GM23338 (cell line): ENCODE measurements around the gene GCH1. TPM values are rescaled to one million over a fixed set of nuclear protein-coding genes. Genes with fewer than 3 reads are reported as not detected.
"Not testable (repeated sequence)": the region's sequence is repeated elsewhere in the genome, so short reads cannot be mapped to it uniquely, and the experiment has no call there.

Experiments
- ATAC-seq: fragments of 200-7000 bp; cut with Tn5 transposase; 3 replicates; pipeline ENCODE4 v1.9.1; 2020
- DNase-seq: peaks from one replicate; pipeline ENCODE4 v3.0.0-alpha.2; 2015; ENCODE audit warnings: low spot score
- H2AFZ ChIP-seq: fragments of 200-600 bp; sonication (generic); 2 replicates; pipeline ENCODE4 v1.8.0; 2016; ENCODE audit warnings: antibody characterized with exemption, mild to moderate bottlenecking, moderate library complexity
- H3F3A ChIP-seq: fragments of 200-600 bp; sonication (generic); replicated peaks from 2 replicates; pipeline ENCODE4 v1.8.0; 2017; ENCODE audit warnings: antibody characterized with exemption, mixed run types, low read depth
- H3K27ac ChIP-seq: fragments of 200-600 bp; sonication (generic); 2 replicates; pipeline ENCODE4 v1.6.1; 2016; ENCODE audit warnings: low read depth
- H3K27me3 ChIP-seq: fragments of 200-600 bp; sonication (generic); 2 replicates; pipeline ENCODE4 v1.8.0; 2016; ENCODE audit warnings: mild to moderate bottlenecking, mixed run types, moderate library complexity; ENCODE audit not compliant: insufficient read depth
- H3K36me3 ChIP-seq: fragments of 200-600 bp; sonication (generic); 2 replicates; pipeline ENCODE4 v1.8.0; 2016; ENCODE audit warnings: mild to moderate bottlenecking; ENCODE audit not compliant: insufficient read depth
- H3K4me1 ChIP-seq: fragments of 200-600 bp; sonication (generic); 2 replicates; pipeline ENCODE4 v1.8.0; 2016; ENCODE audit warnings: mild to moderate bottlenecking, moderate library complexity; ENCODE audit not compliant: insufficient read depth
- H3K4me2 ChIP-seq: fragments of 200-600 bp; sonication (generic); 2 replicates; pipeline ENCODE4 v1.7.1; 2017; ENCODE audit warnings: mixed run types
- H3K4me3 ChIP-seq: fragments of 200-600 bp; sonication (generic); 2 replicates; pipeline ENCODE4 v1.6.1; 2016; ENCODE audit warnings: mixed run types
- H3K79me2 ChIP-seq: fragments of 200-600 bp; sonication (generic); replicated peaks from 2 replicates; pipeline ENCODE4 v1.8.0; 2017; ENCODE audit warnings: mild to moderate bottlenecking; ENCODE audit not compliant: insufficient read depth
- H3K9me2 ChIP-seq: fragments of 200-600 bp; sonication (generic); 2 replicates; pipeline ENCODE4 v1.8.0; 2017; ENCODE audit not compliant: insufficient read depth
- H4K20me1 ChIP-seq: fragments of 200-600 bp; sonication (generic); replicated peaks from 2 replicates; pipeline ENCODE4 v1.8.0; 2017; ENCODE audit warnings: mild to moderate bottlenecking; ENCODE audit not compliant: insufficient read depth
- H3K27ac Mint-ChIP-seq: 2 replicates; pipeline ENCODE4 v1.8.0; 2020; ENCODE audit warnings: inconsistent platforms, mild to moderate bottlenecking, moderate library complexity, mixed read lengths
- H3K27me3 Mint-ChIP-seq: 3 replicates; pipeline ENCODE4 v1.8.0; 2022; ENCODE audit warnings: low read depth, mild to moderate bottlenecking, moderate library complexity, mixed read lengths, inconsistent platforms; ENCODE audit not compliant: insufficient read depth, poor library complexity
- H3K36me3 Mint-ChIP-seq: 3 replicates; pipeline ENCODE4 v1.8.0; 2021; ENCODE audit warnings: low read depth, mild to moderate bottlenecking, inconsistent platforms, moderate library complexity, mixed read lengths
- H3K4me1 Mint-ChIP-seq: 3 replicates; pipeline ENCODE4 v1.8.0; 2020; ENCODE audit warnings: mild to moderate bottlenecking, inconsistent platforms, mixed read lengths
- H3K4me3 Mint-ChIP-seq: 3 replicates; pipeline ENCODE4 v1.8.0; 2021; ENCODE audit warnings: moderate library complexity, mild to moderate bottlenecking, inconsistent platforms, mixed read lengths
- H3K9me3 Mint-ChIP-seq: 3 replicates; pipeline ENCODE4 v1.8.0; 2020; ENCODE audit warnings: moderate library complexity, mild to moderate bottlenecking, inconsistent platforms, mixed read lengths
- CREB1 ChIP-seq: fragments of 250-450 bp; sonication (Bioruptor Pico); IDR thresholded peaks from 2 replicates; pipeline ENCODE4 v1.5.0; 2020; ENCODE audit warnings: low read depth, mild to moderate bottlenecking, moderate library complexity
- EZH2phosphoT487 ChIP-seq: fragments of 200-600 bp; sonication (generic); IDR thresholded peaks from one replicate; pipeline ENCODE4 v1.8.1; 2018; ENCODE audit warnings: antibody characterized with exemption; ENCODE audit not compliant: unreplicated experiment
- POLR2AphosphoS5 ChIP-seq: IDR thresholded peaks from 2 replicates; pipeline ENCODE4 v1.6.1; 2016; ENCODE audit warnings: antibody characterized with exemption, low read depth
- STAT1 ChIP-seq: IDR thresholded peaks from one replicate; pipeline ENCODE4 v1.6.1; 2016; ENCODE audit warnings: antibody characterized with exemption; ENCODE audit not compliant: unreplicated experiment
- ZNF114 ChIP-seq: fragments of 250-450 bp; sonication (Bioruptor Pico); IDR thresholded peaks from 2 replicates; pipeline ENCODE4 v1.5.0; 2020; ENCODE audit warnings: mild to moderate bottlenecking, moderate library complexity
- polyA plus RNA-seq: library from polyadenylated mRNA; unstranded; fragments of >200 nt; fragmentation: Nextera tagmentation; extraction: Ambion mirVana; gene quantifications from 2 replicates; pipeline ENCODE4 v1.2.1, GENCODE V29; 2016
- total RNA-seq: library from RNA; depleted of rRNA; stranded (reverse); fragments of >200 nt; shearing (Covaris generic); gene quantifications from 2 replicates; pipeline ENCODE4 v1.2.3, GENCODE V29; 2014
- TF ChIP-seq, protein P1 (sequence below): IDR thresholded peaks from one replicate; pipeline ENCODE4 v1.6.1; 2018; ENCODE audit warnings: antibody characterized with exemption; ENCODE audit not compliant: unreplicated experiment
- TF ChIP-seq, protein P2 (sequence below), 2 experiments: fragments of 200-600 bp in 1 of 2; sonication (generic) in 1 of 2; conservative IDR thresholded peaks; 2 replicates each; pipeline versions ENCODE4 v1.5.1 to v1.6.1; 2016 to 2017; ENCODE audit warnings: antibody characterized with exemption in 2 of 2, low read depth in 2 of 2, mild to moderate bottlenecking in 2 of 2, moderate library complexity in 1 of 2
- TF ChIP-seq, protein P3 (sequence below): IDR thresholded peaks from 2 replicates; pipeline ENCODE4 v1.6.1; 2016; ENCODE audit warnings: antibody characterized with exemption

GCH1 gene
- total and polyA plus RNA-seq, 2 experiments from 2014 or later, result 8.7 to 15.0 TPM

DNA sequence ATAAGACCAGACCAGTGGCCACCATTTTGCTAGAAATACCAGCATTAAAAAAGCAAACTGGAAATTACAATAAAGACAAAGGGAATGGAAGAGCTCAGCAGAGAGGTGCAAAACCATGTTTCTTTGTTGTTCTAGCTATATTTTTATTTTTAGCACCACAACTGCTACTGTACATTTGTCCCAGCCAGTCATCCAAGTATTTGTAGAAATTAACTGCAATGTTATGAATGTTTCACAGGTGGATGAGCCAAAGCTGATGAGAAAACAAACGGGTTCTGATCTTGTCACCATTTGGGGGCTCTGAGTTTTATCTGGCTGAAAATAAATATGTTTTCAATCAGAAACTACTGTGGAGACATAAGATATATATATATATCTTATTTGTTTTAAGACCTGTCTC is 24.9 kb upstream of the GCH1 start:
- DNase-seq (no peak), ATAC-seq (no peak)
- TF ChIP-seq, protein P1, sequence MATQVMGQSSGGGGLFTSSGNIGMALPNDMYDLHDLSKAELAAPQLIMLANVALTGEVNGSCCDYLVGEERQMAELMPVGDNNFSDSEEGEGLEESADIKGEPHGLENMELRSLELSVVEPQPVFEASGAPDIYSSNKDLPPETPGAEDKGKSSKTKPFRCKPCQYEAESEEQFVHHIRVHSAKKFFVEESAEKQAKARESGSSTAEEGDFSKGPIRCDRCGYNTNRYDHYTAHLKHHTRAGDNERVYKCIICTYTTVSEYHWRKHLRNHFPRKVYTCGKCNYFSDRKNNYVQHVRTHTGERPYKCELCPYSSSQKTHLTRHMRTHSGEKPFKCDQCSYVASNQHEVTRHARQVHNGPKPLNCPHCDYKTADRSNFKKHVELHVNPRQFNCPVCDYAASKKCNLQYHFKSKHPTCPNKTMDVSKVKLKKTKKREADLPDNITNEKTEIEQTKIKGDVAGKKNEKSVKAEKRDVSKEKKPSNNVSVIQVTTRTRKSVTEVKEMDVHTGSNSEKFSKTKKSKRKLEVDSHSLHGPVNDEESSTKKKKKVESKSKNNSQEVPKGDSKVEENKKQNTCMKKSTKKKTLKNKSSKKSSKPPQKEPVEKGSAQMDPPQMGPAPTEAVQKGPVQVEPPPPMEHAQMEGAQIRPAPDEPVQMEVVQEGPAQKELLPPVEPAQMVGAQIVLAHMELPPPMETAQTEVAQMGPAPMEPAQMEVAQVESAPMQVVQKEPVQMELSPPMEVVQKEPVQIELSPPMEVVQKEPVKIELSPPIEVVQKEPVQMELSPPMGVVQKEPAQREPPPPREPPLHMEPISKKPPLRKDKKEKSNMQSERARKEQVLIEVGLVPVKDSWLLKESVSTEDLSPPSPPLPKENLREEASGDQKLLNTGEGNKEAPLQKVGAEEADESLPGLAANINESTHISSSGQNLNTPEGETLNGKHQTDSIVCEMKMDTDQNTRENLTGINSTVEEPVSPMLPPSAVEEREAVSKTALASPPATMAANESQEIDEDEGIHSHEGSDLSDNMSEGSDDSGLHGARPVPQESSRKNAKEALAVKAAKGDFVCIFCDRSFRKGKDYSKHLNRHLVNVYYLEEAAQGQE, result no peak
- TF ChIP-seq CREB1, result no peak
- TF ChIP-seq, protein P2, sequence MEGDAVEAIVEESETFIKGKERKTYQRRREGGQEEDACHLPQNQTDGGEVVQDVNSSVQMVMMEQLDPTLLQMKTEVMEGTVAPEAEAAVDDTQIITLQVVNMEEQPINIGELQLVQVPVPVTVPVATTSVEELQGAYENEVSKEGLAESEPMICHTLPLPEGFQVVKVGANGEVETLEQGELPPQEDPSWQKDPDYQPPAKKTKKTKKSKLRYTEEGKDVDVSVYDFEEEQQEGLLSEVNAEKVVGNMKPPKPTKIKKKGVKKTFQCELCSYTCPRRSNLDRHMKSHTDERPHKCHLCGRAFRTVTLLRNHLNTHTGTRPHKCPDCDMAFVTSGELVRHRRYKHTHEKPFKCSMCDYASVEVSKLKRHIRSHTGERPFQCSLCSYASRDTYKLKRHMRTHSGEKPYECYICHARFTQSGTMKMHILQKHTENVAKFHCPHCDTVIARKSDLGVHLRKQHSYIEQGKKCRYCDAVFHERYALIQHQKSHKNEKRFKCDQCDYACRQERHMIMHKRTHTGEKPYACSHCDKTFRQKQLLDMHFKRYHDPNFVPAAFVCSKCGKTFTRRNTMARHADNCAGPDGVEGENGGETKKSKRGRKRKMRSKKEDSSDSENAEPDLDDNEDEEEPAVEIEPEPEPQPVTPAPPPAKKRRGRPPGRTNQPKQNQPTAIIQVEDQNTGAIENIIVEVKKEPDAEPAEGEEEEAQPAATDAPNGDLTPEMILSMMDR (conservative IDR thresholded peaks at IDR 0.05; ENCODE audit: low read depth in 2 of 2), result no peak
- TF ChIP-seq EZH2phosphoT487, result no peak
- no peak for TF ChIP-seq STAT1
- TF ChIP-seq, protein P3, sequence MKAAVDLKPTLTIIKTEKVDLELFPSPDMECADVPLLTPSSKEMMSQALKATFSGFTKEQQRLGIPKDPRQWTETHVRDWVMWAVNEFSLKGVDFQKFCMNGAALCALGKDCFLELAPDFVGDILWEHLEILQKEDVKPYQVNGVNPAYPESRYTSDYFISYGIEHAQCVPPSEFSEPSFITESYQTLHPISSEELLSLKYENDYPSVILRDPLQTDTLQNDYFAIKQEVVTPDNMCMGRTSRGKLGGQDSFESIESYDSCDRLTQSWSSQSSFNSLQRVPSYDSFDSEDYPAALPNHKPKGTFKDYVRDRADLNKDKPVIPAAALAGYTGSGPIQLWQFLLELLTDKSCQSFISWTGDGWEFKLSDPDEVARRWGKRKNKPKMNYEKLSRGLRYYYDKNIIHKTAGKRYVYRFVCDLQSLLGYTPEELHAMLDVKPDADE, result no peak
- no peak for TF ChIP-seq POLR2AphosphoS5
- TF ChIP-seq ZNF114 (CRISPR knock-in tag), result no peak
- Histone ChIP-seq H3K4me1 (no peaks in the 10 kb centered on the region), H3K27me3 (no peaks in the 10 kb centered on the region), H2AFZ (no peak overlapping the region), H3K27ac (no peak overlapping the region), H3K79me2 (no peaks in the 10 kb centered on the region), H3K9me2 (no peaks in the 10 kb centered on the region), H4K20me1 (no peaks in the 10 kb centered on the region), H3K4me2 (no peak overlapping the region), H3F3A (no peaks in the 10 kb centered on the region), H3K36me3 (no peaks in the 10 kb centered on the region), H3K4me3 (no peak overlapping the region)
- no peaks in the 10 kb centered on the region for H3K36me3 Mint-ChIP-seq
- H3K27me3 Mint-ChIP-seq, result peaks cover 5% of the 10 kb centered on the region
- H3K9me3 Mint-ChIP-seq, result no peaks in the 10 kb centered on the region
- H3K4me3 Mint-ChIP-seq, result no peak overlapping the region
- H3K4me1 Mint-ChIP-seq, result no peaks in the 10 kb centered on the region; the same call in 2 of the 3 replicates
- no peak overlapping the region for H3K27ac Mint-ChIP-seq

DNA sequence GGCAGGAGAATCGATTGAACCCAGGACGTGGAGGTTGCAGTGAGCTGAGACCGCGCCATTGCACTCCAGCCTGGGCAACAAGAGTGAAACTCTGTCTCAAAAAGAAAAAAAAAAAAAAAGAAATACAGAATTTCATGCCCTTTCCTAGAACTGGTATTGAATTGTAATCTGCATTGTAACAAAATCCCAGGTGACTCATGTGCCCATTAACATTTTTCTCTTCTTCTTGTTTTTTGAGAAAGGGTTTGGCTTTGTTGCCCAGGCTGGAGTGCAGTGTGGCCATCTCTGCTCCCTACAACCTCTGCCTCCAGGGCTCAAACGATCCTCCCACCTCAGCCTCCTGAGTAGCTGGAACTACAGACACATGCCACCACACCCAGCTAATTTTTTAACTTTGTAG is 23.9 kb upstream of the GCH1 start:
- not testable (repeated sequence) for H3K9me2 ChIP-seq, H3K36me3 Mint-ChIP-seq, H3K79me2 ChIP-seq, ATAC-seq, H4K20me1 ChIP-seq, H3K4me3 Mint-ChIP-seq, H3K4me3 ChIP-seq, H2AFZ ChIP-seq, H3K36me3 ChIP-seq, H3K27me3 Mint-ChIP-seq, DNase-seq, H3K4me1 ChIP-seq, H3K4me2 ChIP-seq, H3K27me3 ChIP-seq, H3F3A ChIP-seq, H3K27ac Mint-ChIP-seq, H3K9me3 Mint-ChIP-seq, H3K27ac ChIP-seq, H3K4me1 Mint-ChIP-seq
